GM06990 (cell line): Measurements from ENCODE around the gene CCDC137.

Source experiments
- DNase-seq: peaks from one replicate; pipeline ENCODE4 v3.0.0-alpha.2; 2011; ENCODE audit not compliant: insufficient read length; ENCODE audit errors: extremely low read depth
- H3K27me3 ChIP-seq: replicated peaks from 2 replicates; pipeline ENCODE4 v1.6.0; 2011; ENCODE audit warnings: low read length; ENCODE audit not compliant: control insufficient read depth, insufficient read depth
- H3K36me3 ChIP-seq: 2 replicates; pipeline ENCODE4 v1.5.1; 2011; ENCODE audit warnings: low read length; ENCODE audit not compliant: control insufficient read depth, insufficient read depth
- H3K4me3 ChIP-seq: replicated peaks from 2 replicates; pipeline ENCODE4 v1.5.1; 2011; ENCODE audit warnings: low read depth, mild to moderate bottlenecking, control low read depth, low read length
- TF ChIP-seq, protein P1 (sequence below): IDR thresholded peaks from 2 replicates; pipeline ENCODE4 v1.5.1; 2011; ENCODE audit warnings: low read length, control low read depth, mild to moderate bottlenecking, inconsistent platforms; ENCODE audit not compliant: insufficient read depth, poor library complexity, severe bottlenecking

Gene CCDC137

GRCh38 chr17:81647640-81648012, 18.9 kb upstream of the CCDC137 start:
- no peaks in the 10 kb centered on the region for H3K27me3 ChIP-seq
- no peak overlapping the region for H3K4me3 ChIP-seq
- DNase-seq = no peak

DNA sequence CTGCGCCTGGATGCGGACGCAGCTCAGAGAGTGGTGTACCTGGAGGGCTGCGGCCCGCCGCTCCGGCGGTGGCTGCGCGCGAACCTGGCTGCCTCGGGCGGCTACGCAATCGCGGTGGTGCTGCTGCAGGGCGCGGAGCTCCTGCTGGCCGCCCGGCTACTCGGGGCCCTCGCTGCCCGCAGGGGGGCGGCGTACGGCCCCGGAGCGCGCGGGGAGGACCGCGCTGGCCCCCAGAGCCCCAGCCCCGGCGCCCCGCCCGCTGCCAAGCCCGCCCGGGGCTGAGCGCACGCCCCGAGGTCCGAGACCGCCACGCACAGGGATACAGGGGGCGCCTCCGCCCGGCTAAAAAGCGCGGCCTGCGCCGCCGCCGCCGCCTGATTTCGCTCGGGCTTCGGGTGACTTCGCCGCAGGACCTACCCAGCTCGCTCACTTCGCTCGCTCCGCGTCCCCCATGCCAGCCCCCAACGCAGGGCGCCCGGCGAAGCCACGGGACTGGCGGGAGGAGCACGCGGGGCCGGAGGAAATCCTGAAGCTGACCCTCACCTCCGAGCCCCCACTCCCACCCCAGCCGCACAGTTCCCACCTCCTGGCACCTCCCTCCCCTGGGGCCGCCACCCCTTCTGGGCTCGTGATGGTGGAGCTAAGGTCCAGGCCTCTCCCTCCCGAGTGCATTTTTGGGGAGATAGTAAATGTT, 18.4 kb upstream of the CCDC137 start:
- no peak for DNase-seq
- TF ChIP-seq, protein P1, sequence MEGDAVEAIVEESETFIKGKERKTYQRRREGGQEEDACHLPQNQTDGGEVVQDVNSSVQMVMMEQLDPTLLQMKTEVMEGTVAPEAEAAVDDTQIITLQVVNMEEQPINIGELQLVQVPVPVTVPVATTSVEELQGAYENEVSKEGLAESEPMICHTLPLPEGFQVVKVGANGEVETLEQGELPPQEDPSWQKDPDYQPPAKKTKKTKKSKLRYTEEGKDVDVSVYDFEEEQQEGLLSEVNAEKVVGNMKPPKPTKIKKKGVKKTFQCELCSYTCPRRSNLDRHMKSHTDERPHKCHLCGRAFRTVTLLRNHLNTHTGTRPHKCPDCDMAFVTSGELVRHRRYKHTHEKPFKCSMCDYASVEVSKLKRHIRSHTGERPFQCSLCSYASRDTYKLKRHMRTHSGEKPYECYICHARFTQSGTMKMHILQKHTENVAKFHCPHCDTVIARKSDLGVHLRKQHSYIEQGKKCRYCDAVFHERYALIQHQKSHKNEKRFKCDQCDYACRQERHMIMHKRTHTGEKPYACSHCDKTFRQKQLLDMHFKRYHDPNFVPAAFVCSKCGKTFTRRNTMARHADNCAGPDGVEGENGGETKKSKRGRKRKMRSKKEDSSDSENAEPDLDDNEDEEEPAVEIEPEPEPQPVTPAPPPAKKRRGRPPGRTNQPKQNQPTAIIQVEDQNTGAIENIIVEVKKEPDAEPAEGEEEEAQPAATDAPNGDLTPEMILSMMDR = no peak
- Histone ChIP-seq H3K36me3 (no peaks in the 10 kb centered on the region), H3K4me3 (no peak overlapping the region), H3K27me3 (no peaks in the 10 kb centered on the region)

More at GRCh38 chr17:81647640-81648012, 18.9 kb upstream of the CCDC137 start:
- H3K36me3 ChIP-seq = no peaks in the 10 kb centered on the region
- TF ChIP-seq, protein P1 = no peak

GRCh38 chr17:81648707-81649085, 17.8 kb upstream of the CCDC137 start:
- Histone ChIP-seq H3K36me3 (no peaks in the 10 kb centered on the region), H3K27me3 (no peaks in the 10 kb centered on the region), H3K4me3 (no peak overlapping the region)
- TF ChIP-seq, protein P1 = no peak
- no peak for DNase-seq

- H3K4me3 ChIP-seq = no peak overlapping the region
- DNase-seq = no peak
- H3K36me3 ChIP-seq = no peaks in the 10 kb centered on the region
- TF ChIP-seq, protein P1 = no peak
- no peaks in the 10 kb centered on the region for H3K27me3 ChIP-seq
Measured at GRCh38 chr17:81650951-81651350, 15.6 kb upstream of the CCDC137 start.

DNA sequence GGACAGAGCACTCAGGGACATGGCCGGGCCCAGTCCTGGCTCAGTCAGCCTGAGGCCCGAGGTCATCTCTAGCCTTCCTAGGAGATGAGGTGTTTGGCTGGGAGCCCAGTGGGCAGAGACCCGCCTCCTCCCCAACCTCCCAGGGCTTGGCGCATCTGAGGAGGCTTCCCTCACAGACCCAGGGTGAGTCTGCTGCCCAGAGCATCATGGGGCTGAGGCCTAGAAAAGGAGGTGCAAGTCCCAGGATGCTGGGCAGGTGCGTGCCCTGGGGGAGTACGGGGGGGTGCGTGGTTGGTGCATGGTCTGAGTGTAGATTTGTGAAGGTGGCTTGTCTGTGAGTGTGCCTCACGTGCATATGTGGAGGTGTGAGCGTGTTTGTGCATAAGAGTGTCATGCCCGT, 14.8 kb upstream of the CCDC137 start:
- DNase-seq = no peak
- H3K4me3 ChIP-seq = no peak overlapping the region
- no peaks in the 10 kb centered on the region for H3K27me3 ChIP-seq
- TF ChIP-seq, protein P1 = no peak
- H3K36me3 ChIP-seq = no peaks in the 10 kb centered on the region
